Thoracic aorta (tissue), 2 donors: Measurements from ENCODE around the gene KCNH2. TPM values are rescaled to one million over a fixed set of nuclear protein-coding genes. Genes with fewer than 3 reads are reported as not detected.

ENCODE experiments used
- ATAC-seq: fragments of 150-250 bp; one replicate; pipeline ENCODE4 v1.8.0; 2017; ENCODE audit warnings: low read depth; ENCODE audit not compliant: insufficient number of reproducible peaks, low FRiP score
- DNase-seq: peaks from one replicate; pipeline ENCODE4 v3.0.0-alpha.2; 2020; ENCODE audit warnings: low spot score
- H3K27ac ChIP-seq, 2 donors: fragments of 200-600 bp; sonication (generic); 1 replicate in 1 of 2; 2 replicates in 1 of 2; pipeline ENCODE4 v1.5.1; 2016; ENCODE audit warnings: mild to moderate bottlenecking in 2 of 2, moderate library complexity in 2 of 2
- H3K27me3 ChIP-seq: fragments of 200-600 bp; sonication (generic); replicated peaks from 2 replicates; pipeline ENCODE4 v1.6.0; 2016; ENCODE audit warnings: mild to moderate bottlenecking; ENCODE audit not compliant: insufficient read depth
- H3K36me3 ChIP-seq: fragments of 200-600 bp; sonication (generic); one replicate; pipeline ENCODE4 v1.5.1; 2016
- H3K4me1 ChIP-seq, 2 donors: fragments of 200-600 bp; sonication (generic); 1 replicate in 1 of 2; 2 replicates in 1 of 2; pipeline versions ENCODE4 v1.5.1 to v1.6.0; 2016; ENCODE audit warnings: low read depth in 2 of 2, mild to moderate bottlenecking in 1 of 2; ENCODE audit not compliant: control insufficient read depth in 1 of 2
- H3K4me3 ChIP-seq: fragments of 200-600 bp; sonication (generic); 2 replicates; pipeline ENCODE4 v1.5.1; 2016; ENCODE audit warnings: mild to moderate bottlenecking
- H3K9me3 ChIP-seq: fragments of 200-600 bp; sonication (generic); 2 replicates; pipeline ENCODE4 v1.5.1; 2016
- CTCF ChIP-seq: fragments of 200-600 bp; sonication (generic); IDR thresholded peaks from one replicate; pipeline ENCODE4 v1.5.1; 2019; ENCODE audit warnings: antibody characterized with exemption
- total RNA-seq, 2 donors: library from RNA; depleted of rRNA; stranded (reverse); fragments of >200 nt; gene quantifications; one replicate each; pipeline versions ENCODE4 v1.1.0 to v1.2.3, GENCODE V29; 2016

Gene KCNH2
- total RNA-seq, 2 donors from 2014 or later: 1.2 TPM; not detected in 1

DNA sequence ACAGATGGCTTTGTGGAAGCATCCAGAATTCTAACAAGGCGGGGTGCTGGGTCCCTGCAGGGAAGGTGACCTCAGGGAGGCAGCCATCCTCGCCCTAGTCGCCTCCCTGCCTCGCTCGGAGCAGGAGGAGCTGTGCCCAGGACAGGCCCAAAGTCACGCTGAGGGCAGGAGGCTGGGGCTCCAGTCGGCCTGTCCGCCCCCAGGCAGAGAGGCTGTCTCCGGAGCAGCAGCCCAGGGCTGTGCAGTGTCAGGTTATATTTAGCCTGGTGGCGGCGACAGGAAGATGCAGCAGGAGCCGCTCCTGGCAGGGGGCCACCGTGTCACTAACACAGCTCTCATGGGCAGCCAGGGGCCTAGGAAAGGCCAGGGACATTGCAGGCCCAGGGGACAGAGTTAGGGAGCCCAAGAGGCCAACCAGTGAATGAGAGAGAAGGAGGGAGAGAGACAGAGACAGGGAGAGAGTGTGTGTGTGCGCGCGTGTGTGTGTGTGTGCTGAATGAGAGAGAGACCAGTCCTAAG, 13.5 kb downstream of the KCNH2 start:
- H3K27ac ChIP-seq: no peak overlapping the region
- no peaks in the 10 kb centered on the region for H3K9me3 ChIP-seq
- ATAC-seq (no peak), DNase-seq (no peak)
- no peak for TF ChIP-seq CTCF
- no peaks in the 10 kb centered on the region for H3K36me3 ChIP-seq
- H3K4me1 ChIP-seq: no peaks in the 10 kb centered on the region
- no peak overlapping the region for H3K4me3 ChIP-seq
- no peaks in the 10 kb centered on the region for H3K27me3 ChIP-seq

DNA sequence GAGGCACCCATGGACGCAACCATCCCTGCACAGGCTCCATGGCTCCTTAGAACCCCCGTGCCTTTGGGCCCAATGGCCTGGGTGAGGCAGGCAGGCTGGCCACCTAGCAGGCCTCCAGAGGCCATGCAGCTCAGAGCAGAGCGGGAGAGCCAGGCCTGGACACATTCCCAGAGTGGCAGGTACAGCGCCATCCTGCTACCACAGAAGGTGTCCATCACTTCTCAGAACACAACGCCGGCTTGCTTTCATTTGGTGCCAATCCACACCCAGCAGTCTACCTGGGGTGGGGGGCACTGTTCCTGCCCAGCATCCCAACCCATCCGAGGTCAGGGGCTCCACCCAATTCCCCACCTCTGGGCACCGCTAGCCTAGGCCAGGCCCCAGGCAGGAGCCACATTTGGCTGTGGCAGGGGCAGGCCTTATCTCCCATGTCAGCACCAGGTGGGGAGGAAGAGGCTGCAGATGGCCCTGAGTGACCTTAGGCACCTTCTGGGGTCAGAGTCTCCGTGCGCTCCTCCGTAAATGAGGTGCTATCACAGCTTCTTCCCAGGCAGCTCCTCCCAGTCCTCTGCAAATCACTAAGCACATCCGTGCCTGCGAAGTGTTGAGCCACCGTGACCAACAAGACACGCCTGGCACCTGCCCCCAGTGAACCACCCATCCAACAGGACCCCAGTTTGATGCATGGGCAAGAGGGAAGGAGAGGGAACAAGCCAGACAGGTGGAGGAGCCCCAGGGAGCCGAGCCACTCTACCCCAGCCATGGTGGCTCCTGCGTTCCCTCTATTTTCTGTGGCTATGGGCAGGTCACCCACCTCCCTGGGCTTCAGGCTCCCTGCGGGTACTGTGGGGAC, 14.2 kb downstream of the KCNH2 start:
- Histone ChIP-seq H3K27me3 (no peaks in the 10 kb centered on the region), H3K27ac (no peak overlapping the region), H3K36me3 (no peaks in the 10 kb centered on the region), H3K4me3 (no peak overlapping the region), H3K9me3 (no peaks in the 10 kb centered on the region), H3K4me1 (no peaks in the 10 kb centered on the region)
- TF ChIP-seq CTCF: no peak
- no peak for DNase-seq
- no peak for ATAC-seq

DNA sequence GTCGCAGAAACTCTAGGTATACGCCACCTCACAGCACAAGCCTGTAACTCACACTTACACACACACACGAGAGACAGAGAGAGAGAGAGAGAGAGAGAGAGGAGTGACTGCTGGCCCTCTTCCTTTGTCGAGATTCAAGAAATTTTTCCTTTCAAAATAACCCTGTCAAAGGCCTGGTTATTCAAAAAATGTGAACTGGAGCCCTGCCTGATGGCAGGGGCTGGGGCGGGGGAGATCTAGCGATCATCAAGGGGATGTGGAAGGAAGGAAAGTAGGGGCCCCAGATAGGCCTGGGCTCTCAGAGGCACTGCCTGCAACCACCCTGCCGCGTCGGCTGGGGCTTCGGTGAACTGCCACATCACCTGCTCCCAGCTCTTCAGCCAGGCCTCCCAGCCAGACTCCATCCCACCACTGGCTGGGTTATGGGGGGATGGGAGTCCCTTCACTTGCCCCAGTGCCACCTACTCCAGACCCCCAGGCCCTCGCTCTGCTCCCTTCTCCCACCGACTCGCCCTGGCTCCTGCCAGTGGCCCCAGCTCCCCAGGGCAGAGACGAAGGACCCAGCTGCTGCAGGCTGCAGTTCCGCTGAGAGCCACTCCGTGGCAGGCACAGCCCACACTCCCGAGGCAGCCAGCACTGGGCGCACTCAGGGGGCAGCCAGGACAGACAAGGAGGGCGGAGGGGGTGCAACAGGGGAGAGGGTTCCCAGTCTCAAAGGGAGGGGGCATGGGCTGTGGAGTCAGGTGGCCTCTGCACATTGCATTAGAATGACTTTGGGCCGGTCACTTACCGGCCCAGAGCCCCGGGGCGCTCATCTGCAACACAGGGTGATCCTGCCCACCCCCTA, 15.3 kb downstream of the KCNH2 start:
- Histone ChIP-seq H3K4me3 (no peak overlapping the region), H3K4me1 (no peaks in the 10 kb centered on the region), H3K9me3 (no peaks in the 10 kb centered on the region), H3K27ac (no peak overlapping the region), H3K36me3 (no peaks in the 10 kb centered on the region), H3K27me3 (no peaks in the 10 kb centered on the region)
- DNase-seq (no peak), ATAC-seq (no peak)
- peak; percentile 56 for TF ChIP-seq CTCF

GRCh38 chr7:150962290-150962552, 15.9 kb downstream of the KCNH2 start:
- H3K36me3 ChIP-seq: no peaks in the 10 kb centered on the region
- H3K27ac ChIP-seq: no peak overlapping the region
- no peaks in the 10 kb centered on the region for H3K4me1 ChIP-seq
- H3K4me3 ChIP-seq: no peak overlapping the region
- no peak for TF ChIP-seq CTCF
- H3K27me3 ChIP-seq: no peaks in the 10 kb centered on the region
- H3K9me3 ChIP-seq: no peaks in the 10 kb centered on the region
- DNase-seq (no peak), ATAC-seq (no peak)
